Activated gamma-delta T cell treated with Interleukin-2 at 50 U/mL for 16 hours (primary cell): ENCODE measurements around the gene SLC9B2.
"Not testable (repeated sequence)": the region's sequence is repeated elsewhere in the genome, so short reads cannot be mapped to it uniquely, and the experiment has no call there.

Experiments used
- DNase-seq: peaks from one replicate; pipeline ENCODE4 v3.0.0-alpha.2; 2020

The SLC9B2 gene

GRCh38 chr4:103018391-103019307 lies 57.9 kb downstream of the SLC9B2 start:
- no peak for DNase-seq

DNA sequence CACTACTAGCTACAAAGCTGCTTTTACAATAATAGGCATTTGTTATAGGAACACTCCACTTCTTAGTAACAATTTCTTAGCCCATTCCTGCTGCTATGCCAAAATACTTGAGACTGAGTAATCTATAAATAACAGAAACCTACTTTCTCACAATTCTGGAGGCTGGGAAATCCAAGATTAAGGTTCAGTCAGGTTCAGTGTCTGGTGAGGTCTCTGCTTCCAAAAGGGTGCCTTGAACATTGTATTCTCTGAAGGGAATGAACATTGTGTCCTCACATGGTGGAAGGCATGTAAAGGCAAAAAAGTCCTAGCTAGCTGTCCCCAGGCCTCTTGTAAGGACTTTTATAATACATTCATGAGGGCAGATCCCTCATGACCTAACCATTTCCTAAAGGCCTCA lies 64.0 kb downstream of the SLC9B2 start:
- no peak for DNase-seq

- no peak for DNase-seq
Measured at GRCh38 chr4:103012060-103012459, 64.5 kb downstream of the SLC9B2 start.

- DNase-seq, result no peak
Measured at GRCh38 chr4:103011378-103012025, 65.1 kb downstream of the SLC9B2 start.

GRCh38 chr4:103010804-103011203 lies 65.8 kb downstream of the SLC9B2 start:
- no peak for DNase-seq

DNA sequence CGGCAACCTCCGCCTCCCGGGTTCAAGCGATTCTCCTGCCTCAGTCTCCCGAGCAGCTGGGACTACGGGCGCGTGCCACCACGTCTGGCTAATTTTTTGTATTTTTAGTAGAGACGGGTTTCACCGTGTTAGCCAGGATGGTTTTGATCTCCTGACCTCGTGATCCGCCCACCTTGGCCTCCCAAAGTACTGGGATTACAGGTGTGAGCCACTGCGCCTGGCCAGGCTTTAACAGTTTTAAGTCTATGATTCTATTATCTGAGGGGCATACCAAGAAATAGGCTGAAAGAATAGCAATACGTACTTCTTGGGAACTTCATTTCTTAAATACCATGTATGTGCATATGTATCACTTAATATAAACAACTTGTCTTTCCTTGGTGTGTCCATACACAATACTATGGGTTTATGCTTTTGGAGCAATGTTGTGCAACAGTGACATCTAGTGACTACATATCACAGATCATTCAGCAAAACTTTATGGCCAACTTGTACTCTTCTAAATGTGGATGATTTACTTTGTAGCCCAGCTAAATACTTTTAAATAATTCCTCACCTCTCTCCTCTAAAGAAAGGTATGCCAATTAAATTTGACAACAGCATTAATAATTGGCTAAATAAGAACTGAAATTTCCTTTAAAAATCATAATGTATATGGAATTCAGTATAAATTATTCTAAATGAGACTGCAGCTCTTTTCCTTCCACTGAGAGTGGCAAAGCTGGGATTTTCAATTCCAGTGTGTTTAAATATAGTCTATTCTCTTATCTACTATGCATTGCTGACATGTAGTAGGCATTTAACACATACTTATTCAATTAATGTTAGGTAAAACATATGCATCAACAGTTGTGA lies 67.5 kb downstream of the SLC9B2 start:
- no peak for DNase-seq

- no peak for DNase-seq
Measured at GRCh38 chr4:103002551-103002950, 74.0 kb downstream of the SLC9B2 start.

DNA sequence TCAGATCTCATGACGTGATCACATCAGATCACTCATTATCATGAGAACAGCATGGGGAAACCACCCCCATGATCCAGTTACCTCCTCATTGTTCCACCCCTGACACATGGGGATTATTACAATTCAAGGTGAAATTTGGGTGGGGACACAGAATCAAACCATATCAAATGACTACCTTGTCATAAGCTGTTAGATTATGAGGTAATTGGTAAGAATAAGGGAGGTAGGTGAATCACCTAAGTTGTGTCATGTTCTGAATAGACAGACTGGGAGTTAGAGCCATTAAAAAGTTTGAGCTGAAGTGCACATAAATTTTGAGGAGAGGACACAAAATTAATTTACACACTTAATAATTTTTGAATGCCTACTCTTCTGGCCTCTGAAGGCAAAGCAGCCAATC lies 81.8 kb downstream of the SLC9B2 start:
- DNase-seq, result no peak

- DNase-seq, result not testable (repeated sequence)
Measured at GRCh38 chr4:102993985-102994384, 82.6 kb downstream of the SLC9B2 start.

GRCh38 chr4:102988429-102989020 lies 88.0 kb downstream of the SLC9B2 start:
- no peak for DNase-seq

- DNase-seq, result no peak
Measured at GRCh38 chr4:102981005-102981404, 95.6 kb downstream of the SLC9B2 start.
